B cell (primary cell): ENCODE results near the gene IQSEC3. TPM values are rescaled to one million over a fixed set of nuclear protein-coding genes. Genes with fewer than 3 reads are reported as not detected.

Experiments used
- ATAC-seq: fragments of 200-7000 bp; cut with Tn5 transposase; one replicate; pipeline ENCODE4 v1.10.0; 2021; ENCODE audit warnings: low read depth, mild to moderate bottlenecking, moderate number of reproducible peaks, moderate library complexity
- CTCF ChIA-PET: fragments of 350-600 bp; sonication (Branson Sonifier 250); formaldehyde crosslinking; loops from one replicate; lab custom pipeline; 2021; ENCODE audit warnings: antibody characterized with exemption, inconsistent platforms; lab: Charles Lee
- POLR2A ChIA-PET: fragments of 350-600 bp; sonication (Branson Sonifier 250); formaldehyde crosslinking; loops from one replicate; lab custom pipeline; 2021; ENCODE audit warnings: antibody characterized with exemption; lab: Charles Lee
- DNase-seq: peaks from one replicate; pipeline ENCODE4 v3.0.0; 2013
- H2AFZ ChIP-seq: 2 replicates; pipeline ENCODE4 v1.6.1; 2012; ENCODE audit warnings: mild to moderate bottlenecking, low read depth, low read length; ENCODE audit not compliant: insufficient read depth, poor library complexity, severe bottlenecking
- H3K27ac ChIP-seq, 2 donors: 1 replicate in 1 of 2; 2 replicates in 1 of 2; pipeline ENCODE4 v1.5.1; 2012 to 2013; ENCODE audit warnings: low read length in 2 of 2, mild to moderate bottlenecking in 2 of 2, moderate library complexity in 1 of 2
- H3K27me3 ChIP-seq, 4 experiments: fragments of 200-600 bp in 1 of 4; sonication (generic) in 1 of 4; replicated peaks in 1 of 4; 1 replicate in 2 of 4; 2 replicates in 2 of 4; pipeline versions ENCODE4 v1.6.1 to v1.7.0; 2013 to 2016; ENCODE audit warnings: low read length in 3 of 4, mild to moderate bottlenecking in 2 of 4, mixed read lengths in 1 of 4, moderate library complexity in 1 of 4; ENCODE audit not compliant: insufficient read depth in 4 of 4, control insufficient read depth in 3 of 4; ENCODE audit errors: control extremely low read depth in 1 of 4
- H3K36me3 ChIP-seq, 2 experiments: replicated peaks in 1 of 2; 1 replicate in 1 of 2; 2 replicates in 1 of 2; pipeline versions ENCODE4 v1.6.1 to v1.7.1; 2013; ENCODE audit warnings: low read length in 1 of 2; ENCODE audit not compliant: insufficient read depth in 2 of 2, control insufficient read depth in 1 of 2; ENCODE audit errors: control extremely low read depth in 1 of 2, extremely low read depth in 1 of 2
- H3K4me1 ChIP-seq, 2 donors: fragments of 200-600 bp in 1 of 2; sonication (generic) in 1 of 2; 1 replicate in 1 of 2; 2 replicates in 1 of 2; pipeline versions ENCODE4 v1.5.1 to v1.6.1; 2013 to 2017; ENCODE audit warnings: low read length in 2 of 2; ENCODE audit not compliant: control insufficient read depth in 2 of 2, insufficient read depth in 2 of 2
- H3K4me2 ChIP-seq: replicated peaks from 2 replicates; pipeline ENCODE3; 2012; ENCODE audit warnings: mild to moderate bottlenecking, low read depth, low read length; ENCODE audit not compliant: poor library complexity, severe bottlenecking
- H3K4me3 ChIP-seq, 5 experiments: fragments of 200-600 bp in 1 of 5; sonication (generic) in 1 of 5; 1 replicate in 3 of 5; 2 replicates in 2 of 5; pipeline versions ENCODE4 v1.5.1 to v1.7.0; 2011 to 2016; ENCODE audit warnings: low read length in 4 of 5, mild to moderate bottlenecking in 4 of 5, low read depth in 2 of 5, control low read depth in 1 of 5, moderate library complexity in 1 of 5; ENCODE audit not compliant: insufficient read depth in 1 of 5; ENCODE audit errors: control extremely low read depth in 1 of 5, extremely low read depth in 1 of 5
- H3K79me2 ChIP-seq: fragments of 200-600 bp; sonication (generic); one replicate; pipeline ENCODE4 v1.6.0; 2016; ENCODE audit warnings: low read length; ENCODE audit not compliant: control insufficient read depth, insufficient read depth
- H3K9ac ChIP-seq: fragments of 200-600 bp; sonication (generic); 2 replicates; pipeline ENCODE4 v1.6.1; 2017; ENCODE audit warnings: mild to moderate bottlenecking, low read length, moderate library complexity
- H3K9me3 ChIP-seq, 3 donors: one replicate each; pipeline versions ENCODE4 v1.6.1 to v1.7.1; 2013; ENCODE audit warnings: low read length in 2 of 3; ENCODE audit not compliant: control insufficient read depth in 2 of 3, insufficient read depth in 1 of 3; ENCODE audit errors: control extremely low read depth in 1 of 3
- H4K20me1 ChIP-seq: 2 replicates; pipeline ENCODE4 v1.6.0; 2012; ENCODE audit warnings: mild to moderate bottlenecking, low read length; ENCODE audit not compliant: insufficient read depth, control insufficient read depth, poor library complexity, severe bottlenecking
- H3K27ac Mint-ChIP-seq: one replicate; pipeline ENCODE4 v1.8.0; 2021; ENCODE audit warnings: mixed read lengths
- H3K27me3 Mint-ChIP-seq: one replicate; pipeline ENCODE4 v1.8.0; 2021; ENCODE audit warnings: mixed read lengths
- H3K4me1 Mint-ChIP-seq: one replicate; pipeline ENCODE4 v1.8.0; 2021; ENCODE audit warnings: mixed read lengths
- H3K4me3 Mint-ChIP-seq: one replicate; pipeline ENCODE4 v1.8.0; 2021; ENCODE audit warnings: mixed read lengths
- H3K9me3 Mint-ChIP-seq: one replicate; pipeline ENCODE4 v1.8.0; 2022; ENCODE audit warnings: mixed read lengths; ENCODE audit not compliant: insufficient read depth
- EZH2 ChIP-seq: IDR thresholded peaks from 2 replicates; pipeline ENCODE4 v1.6.1; 2012; ENCODE audit warnings: borderline replicate concordance, low read depth, mild to moderate bottlenecking, moderate library complexity, low read length; ENCODE audit not compliant: insufficient read depth, poor library complexity, severe bottlenecking
- WGBS: methylation state at CpG from one replicate; pipeline ENCODE4 v1.1.5; 2013; ENCODE audit warnings: missing lambda C conversion rate; ENCODE audit not compliant: insufficient coverage; 5-methylcytosine and 5-hydroxymethylcytosine counted together
- intact Hi-C: fragments of 100-400 bp; cut with micrococcal nuclease; formaldehyde crosslinking; loops from one replicate; pipeline ENCODE4 v1.10.0; 2022
- polyA plus RNA-seq: library from polyadenylated mRNA; depleted of rRNA; stranded (reverse); fragments of >200 nt; gene quantifications from 2 replicates; pipeline ENCODE4 v1.2.3, GENCODE V29; 2012
- total RNA-seq, 2 donors: library from RNA; stranded (reverse); fragments of 120-200 nt in 1 of 2; gene quantifications; 1 replicate in 1 of 2; 2 replicates in 1 of 2; pipeline versions ENCODE4 v1.2.3 to v1.2.4, GENCODE V29; 2013 to 2022
- TF ChIP-seq, protein P1 (sequence below): fragments of 200-600 bp; IDR thresholded peaks from one replicate; pipeline ENCODE4 v1.8.0; 2022; ENCODE audit warnings: antibody characterized with exemption, mild to moderate bottlenecking

IQSEC3 gene
- total and polyA plus RNA-seq, 2 donors (not counting 1 experiment from before 2014, with no cell fraction given): 0.01 to 1.8 TPM

- no peak overlapping the region for H3K4me3 Mint-ChIP-seq
- CTCF ChIA-PET: no interaction called here
- Histone ChIP-seq H3K27me3 (no peaks in the 10 kb centered on the region), H3K4me2 (no peak overlapping the region), H3K4me1 (no peaks in the 10 kb centered on the region), H3K79me2 (no peaks in the 10 kb centered on the region), H2AFZ (no peak overlapping the region), H3K9me3 (no peaks in the 10 kb centered on the region), H3K4me3 (no peak overlapping the region), H3K27ac (no peak overlapping the region), H4K20me1 (peaks cover 11% of the 10 kb centered on the region), H3K9ac (no peak overlapping the region), H3K36me3 (peaks cover 0 to 17% of the 10 kb centered on the region in 2 experiments)
- TF ChIP-seq, protein P1, sequence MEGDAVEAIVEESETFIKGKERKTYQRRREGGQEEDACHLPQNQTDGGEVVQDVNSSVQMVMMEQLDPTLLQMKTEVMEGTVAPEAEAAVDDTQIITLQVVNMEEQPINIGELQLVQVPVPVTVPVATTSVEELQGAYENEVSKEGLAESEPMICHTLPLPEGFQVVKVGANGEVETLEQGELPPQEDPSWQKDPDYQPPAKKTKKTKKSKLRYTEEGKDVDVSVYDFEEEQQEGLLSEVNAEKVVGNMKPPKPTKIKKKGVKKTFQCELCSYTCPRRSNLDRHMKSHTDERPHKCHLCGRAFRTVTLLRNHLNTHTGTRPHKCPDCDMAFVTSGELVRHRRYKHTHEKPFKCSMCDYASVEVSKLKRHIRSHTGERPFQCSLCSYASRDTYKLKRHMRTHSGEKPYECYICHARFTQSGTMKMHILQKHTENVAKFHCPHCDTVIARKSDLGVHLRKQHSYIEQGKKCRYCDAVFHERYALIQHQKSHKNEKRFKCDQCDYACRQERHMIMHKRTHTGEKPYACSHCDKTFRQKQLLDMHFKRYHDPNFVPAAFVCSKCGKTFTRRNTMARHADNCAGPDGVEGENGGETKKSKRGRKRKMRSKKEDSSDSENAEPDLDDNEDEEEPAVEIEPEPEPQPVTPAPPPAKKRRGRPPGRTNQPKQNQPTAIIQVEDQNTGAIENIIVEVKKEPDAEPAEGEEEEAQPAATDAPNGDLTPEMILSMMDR: no peak
- TF ChIP-seq EZH2: no peak
- H3K9me3 Mint-ChIP-seq: no peaks in the 10 kb centered on the region
- WGBS: 88% methylated on average over 15 of the region's 18 CpGs
- peaks cover 4% of the 10 kb centered on the region for H3K4me1 Mint-ChIP-seq
- POLR2A ChIA-PET: no interaction called here
- no peak for ATAC-seq
- no peak overlapping the region for H3K27ac Mint-ChIP-seq
- intact Hi-C loops: no loop called here
- no peak for DNase-seq
- H3K27me3 Mint-ChIP-seq: no peaks in the 10 kb centered on the region
Measured at GRCh38 chr12:21301-22189, 45.0 kb upstream of the IQSEC3 start.

GRCh38 chr12:22190-22529 lies 44.4 kb upstream of the IQSEC3 start:
- POLR2A ChIA-PET: no interaction called here
- no peak overlapping the region for H3K27ac ChIP-seq
- H3K27me3 Mint-ChIP-seq: no peaks in the 10 kb centered on the region
- DNase-seq: no peak
- no peaks in the 10 kb centered on the region for H3K4me1 ChIP-seq
- no peaks in the 10 kb centered on the region for H3K79me2 ChIP-seq
- ATAC-seq: no peak
- peaks cover 4% of the 10 kb centered on the region for H3K4me1 Mint-ChIP-seq
- H3K9me3 Mint-ChIP-seq: no peaks in the 10 kb centered on the region
- H3K36me3 ChIP-seq: peaks cover 0 to 17% of the 10 kb centered on the region in 2 experiments
- H3K4me3 ChIP-seq: no peak overlapping the region
- intact Hi-C loops: no loop called here
- no peak overlapping the region for H3K27ac Mint-ChIP-seq
- no peak overlapping the region for H3K9ac ChIP-seq
- 56% methylated on average over 2 of the region's 4 CpGs for WGBS
- no peak overlapping the region for H2AFZ ChIP-seq
- H4K20me1 ChIP-seq: peaks cover 11% of the 10 kb centered on the region
- H3K4me2 ChIP-seq: no peak overlapping the region
- CTCF ChIA-PET: no interaction called here
- no peak for TF ChIP-seq EZH2
- TF ChIP-seq, protein P1: no peak
- no peaks in the 10 kb centered on the region for H3K9me3 ChIP-seq
- no peaks in the 10 kb centered on the region for H3K27me3 ChIP-seq
- no peak overlapping the region for H3K4me3 Mint-ChIP-seq
